Measurements from ENCODE around the gene DQX1. TPM values are rescaled to one million over a fixed set of nuclear protein-coding genes. Genes with fewer than 3 reads are reported as not detected.

Gene DQX1
- total RNA-seq, 1 donor from 2014 or later = 9.6 TPM

GRCh38 chr2:74554820-74555531 lies 28.9 kb upstream of the DQX1 start:
- DNase-seq (ENCODE audit: extremely low spot score in 2 of 2) = peak in 1 of 2 donors; percentile 89
- no peaks in the 10 kb centered on the region for H3K36me3 ChIP-seq
- TF ChIP-seq POLR2AphosphoS5 (IDR thresholded peaks at IDR 0.05; ENCODE audit: insufficient read depth in 1 of 2, low read depth in 1 of 2) (no peak), CTCF (IDR thresholded peaks at IDR 0.05) (no peak), POLR2A (IDR thresholded peaks at IDR 0.05) (peak in 1 of 2 donors; percentile 10)
- peaks cover 29% of the 10 kb centered on the region for H3K4me1 ChIP-seq
- peak overlapping the region; percentile 61 to 86 for H3K4me3 ChIP-seq
- H3K27ac ChIP-seq = peak overlapping the region; percentile 85
- intact Hi-C loops (cut with DNase I) = no loop called here
- H3K9me3 ChIP-seq = no peaks in the 10 kb centered on the region
- H3K27me3 ChIP-seq = no peaks in the 10 kb centered on the region

GRCh38 chr2:74553892-74554819 lies 28.1 kb upstream of the DQX1 start, which contains the start of the genes DOK1 and LOXL3:
DOK1 (plus strand) TSS chr2:74554720; CDS start chr2:74554755, 35 bp downstream.
LOXL3 (minus strand) TSS chr2:74553942; CDS start chr2:74552634, 1,308 bp downstream.
- H3K36me3 ChIP-seq = no peaks in the 10 kb centered on the region
- no peaks in the 10 kb centered on the region for H3K9me3 ChIP-seq
- intact Hi-C loops (cut with DNase I) = no loop called here
- peak within 1 kb of the TSS; percentile 61 to 86 for H3K4me3 ChIP-seq
- H3K27me3 ChIP-seq = no peaks in the 10 kb centered on the region
- TF ChIP-seq POLR2AphosphoS5 (IDR thresholded peaks at IDR 0.05; ENCODE audit: insufficient read depth in 1 of 2, low read depth in 1 of 2) = peak; percentile 11 to 65
- TF ChIP-seq POLR2A (IDR thresholded peaks at IDR 0.05) = no peak
- peak within 1 kb of the TSS; percentile 85 for H3K27ac ChIP-seq
- peaks cover 36% of the 10 kb centered on the region for H3K4me1 ChIP-seq
- DNase-seq (ENCODE audit: extremely low spot score in 2 of 2) = peak in 1 of 2 donors; percentile 91

GRCh38 chr2:74552914-74553811 lies 27.1 kb upstream of the DQX1 start:
- Histone ChIP-seq H3K27ac (peak overlapping the region; percentile 85), H3K4me3 (peak overlapping the region; percentile 61 to 86), H3K9me3 (no peaks in the 10 kb centered on the region), H3K36me3 (no peaks in the 10 kb centered on the region), H3K27me3 (no peaks in the 10 kb centered on the region), H3K4me1 (peaks cover 38% of the 10 kb centered on the region)
- TF ChIP-seq CTCF (IDR thresholded peaks at IDR 0.05) (no peak), POLR2A (IDR thresholded peaks at IDR 0.05) (no peak), POLR2AphosphoS5 (IDR thresholded peaks at IDR 0.05; ENCODE audit: insufficient read depth in 1 of 2, low read depth in 1 of 2) (no peak)
- peak in 1 of 2 donors; percentile 87 for DNase-seq (ENCODE audit: extremely low spot score in 2 of 2)
- intact Hi-C loops (cut with DNase I) = no loop called here

- peaks cover 38% of the 10 kb centered on the region for H3K4me1 ChIP-seq
- H3K9me3 ChIP-seq = no peaks in the 10 kb centered on the region
- no peak overlapping the region for H3K4me3 ChIP-seq
- no peak for DNase-seq (ENCODE audit: extremely low spot score in 2 of 2)
- H3K36me3 ChIP-seq = no peaks in the 10 kb centered on the region
- TF ChIP-seq POLR2AphosphoS5 (IDR thresholded peaks at IDR 0.05; ENCODE audit: insufficient read depth in 1 of 2, low read depth in 1 of 2) = no peak
- TF ChIP-seq POLR2A (IDR thresholded peaks at IDR 0.05) = no peak
- no peak for TF ChIP-seq CTCF (IDR thresholded peaks at IDR 0.05)
- intact Hi-C loops (cut with DNase I) = no loop called here
- no peaks in the 10 kb centered on the region for H3K27me3 ChIP-seq
- no peak overlapping the region for H3K27ac ChIP-seq
Observed at GRCh38 chr2:74551942-74552913, 26.2 kb upstream of the DQX1 start.
